Brain microvascular endothelial cell (primary cell): ENCODE data around the gene KRT15.

Experiments
- DNase-seq: peaks from one replicate; pipeline ENCODE4 v3.0.0-alpha.2; 2020
- H3K27ac ChIP-seq: fragments of 250-450 bp; sonication (Bioruptor Pico); 2 replicates; pipeline ENCODE4 v1.5.1; 2020; ENCODE audit warnings: mild to moderate bottlenecking, moderate library complexity
- H3K27me3 ChIP-seq: fragments of 250-450 bp; sonication (Bioruptor Pico); replicated peaks from 2 replicates; pipeline ENCODE4 v1.5.1; 2020; ENCODE audit warnings: mild to moderate bottlenecking
- H3K36me3 ChIP-seq: fragments of 250-450 bp; sonication (Bioruptor Pico); replicated peaks from 2 replicates; pipeline ENCODE4 v1.5.1; 2020; ENCODE audit warnings: mild to moderate bottlenecking
- H3K4me3 ChIP-seq: 2 replicates; pipeline ENCODE4 v1.5.1; 2011; ENCODE audit warnings: low read depth, mild to moderate bottlenecking, control low read depth, low read length, moderate library complexity
- in situ Hi-C: cut with HindIII; loops from 2 replicates; pipeline ENCODE4 v1.10.0; 2017; ENCODE audit warnings: low sequenced_read_pairs, low pct_ligation_motif_present
- TF ChIP-seq, protein P1 (sequence below): IDR thresholded peaks from 2 replicates; pipeline ENCODE4 v1.5.1; 2011; ENCODE audit warnings: low read depth, mild to moderate bottlenecking, moderate library complexity, low read length, control low read depth, inconsistent platforms; ENCODE audit errors: missing control alignments

Gene KRT15

DNA sequence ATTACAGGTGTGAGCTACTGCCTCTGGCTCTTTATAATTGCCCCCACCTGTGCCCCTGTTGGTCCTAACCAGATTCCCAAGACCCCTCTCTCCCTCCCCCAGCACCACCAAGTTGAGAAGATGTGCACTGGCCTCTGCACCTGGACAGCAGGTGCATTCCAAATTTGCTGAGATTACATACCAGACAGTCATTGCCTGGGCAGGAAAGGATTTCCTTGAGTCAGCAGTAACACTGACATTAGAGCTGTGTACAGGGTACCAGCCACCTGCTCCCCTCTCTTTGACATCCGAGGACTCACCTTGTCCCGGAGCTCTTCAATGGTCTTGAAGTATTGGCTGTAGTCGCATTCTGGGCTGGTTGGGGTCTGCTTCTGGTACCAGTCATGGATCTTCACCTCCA lies 659 bp downstream of the KRT15 start:
- Histone ChIP-seq H3K27ac (no peak overlapping the region), H3K4me3 (no peak overlapping the region), H3K36me3 (no peaks in the 10 kb centered on the region), H3K27me3 (no peaks in the 10 kb centered on the region)
- no peak for DNase-seq
- TF ChIP-seq, protein P1, sequence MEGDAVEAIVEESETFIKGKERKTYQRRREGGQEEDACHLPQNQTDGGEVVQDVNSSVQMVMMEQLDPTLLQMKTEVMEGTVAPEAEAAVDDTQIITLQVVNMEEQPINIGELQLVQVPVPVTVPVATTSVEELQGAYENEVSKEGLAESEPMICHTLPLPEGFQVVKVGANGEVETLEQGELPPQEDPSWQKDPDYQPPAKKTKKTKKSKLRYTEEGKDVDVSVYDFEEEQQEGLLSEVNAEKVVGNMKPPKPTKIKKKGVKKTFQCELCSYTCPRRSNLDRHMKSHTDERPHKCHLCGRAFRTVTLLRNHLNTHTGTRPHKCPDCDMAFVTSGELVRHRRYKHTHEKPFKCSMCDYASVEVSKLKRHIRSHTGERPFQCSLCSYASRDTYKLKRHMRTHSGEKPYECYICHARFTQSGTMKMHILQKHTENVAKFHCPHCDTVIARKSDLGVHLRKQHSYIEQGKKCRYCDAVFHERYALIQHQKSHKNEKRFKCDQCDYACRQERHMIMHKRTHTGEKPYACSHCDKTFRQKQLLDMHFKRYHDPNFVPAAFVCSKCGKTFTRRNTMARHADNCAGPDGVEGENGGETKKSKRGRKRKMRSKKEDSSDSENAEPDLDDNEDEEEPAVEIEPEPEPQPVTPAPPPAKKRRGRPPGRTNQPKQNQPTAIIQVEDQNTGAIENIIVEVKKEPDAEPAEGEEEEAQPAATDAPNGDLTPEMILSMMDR: no peak
- in situ Hi-C loops: no loop called here

DNA sequence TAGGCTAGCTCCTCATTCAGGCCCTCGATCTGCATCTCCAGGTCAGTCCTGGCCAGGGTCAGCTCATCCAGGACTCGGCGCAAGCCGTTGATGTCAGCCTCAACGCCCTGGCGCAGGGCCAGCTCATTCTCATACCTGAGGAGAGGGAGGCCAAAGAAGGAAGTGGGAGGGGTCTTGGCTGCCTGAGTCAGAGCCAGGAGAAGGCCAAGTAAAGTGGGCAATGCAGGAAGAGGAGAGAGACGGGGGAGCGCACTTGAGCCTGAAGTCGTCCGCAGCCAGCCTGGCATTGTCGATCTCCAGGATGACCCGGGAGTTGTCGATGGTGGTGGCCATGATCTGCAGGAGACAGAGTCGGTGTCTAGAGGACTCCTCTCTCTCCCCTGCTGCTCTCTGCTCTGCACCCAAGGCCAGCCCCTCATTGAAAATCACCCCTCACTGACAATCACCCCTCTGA lies 1.8 kb downstream of the KRT15 start:
- no peaks in the 10 kb centered on the region for H3K27me3 ChIP-seq
- no peaks in the 10 kb centered on the region for H3K36me3 ChIP-seq
- no peak overlapping the region for H3K4me3 ChIP-seq
- TF ChIP-seq, protein P1: no peak
- in situ Hi-C loops: no loop called here
- no peak overlapping the region for H3K27ac ChIP-seq
- DNase-seq: no peak

DNA sequence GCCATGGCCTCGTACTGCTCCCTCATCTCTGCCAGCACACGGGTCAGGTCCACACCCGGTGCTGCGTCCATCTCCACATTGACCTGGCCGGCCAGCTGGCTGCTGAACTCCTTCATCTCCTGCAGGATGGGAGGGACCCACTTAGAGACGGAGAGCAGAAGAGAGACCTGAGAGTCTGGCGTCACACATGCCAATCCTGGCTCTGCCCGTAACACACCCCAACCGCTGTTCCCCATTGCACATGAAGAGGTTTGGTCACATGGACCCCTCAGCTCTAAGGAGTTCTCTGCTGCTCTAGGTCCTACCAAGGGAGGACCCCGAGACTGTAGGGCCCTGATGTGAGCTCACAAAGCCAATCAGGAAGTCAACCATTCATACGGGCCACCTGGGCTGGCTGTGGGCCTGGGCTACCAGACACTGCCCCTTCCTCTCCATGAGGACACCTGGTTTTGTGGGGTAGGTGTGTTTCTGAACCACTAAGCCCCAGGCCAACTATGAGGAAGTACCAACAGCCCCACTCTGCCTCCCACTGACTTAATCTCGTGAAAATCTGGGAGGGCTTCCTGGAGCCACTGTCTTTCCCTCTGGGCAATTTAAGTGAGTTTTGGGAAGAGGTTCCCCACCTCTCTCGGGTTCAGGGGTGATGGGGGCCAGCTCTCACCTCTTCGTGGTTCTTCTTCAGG lies 2.4 kb downstream of the KRT15 start:
- TF ChIP-seq, protein P1: no peak
- H3K27me3 ChIP-seq: no peaks in the 10 kb centered on the region
- no peak overlapping the region for H3K4me3 ChIP-seq
- in situ Hi-C loops: no loop called here
- no peak for DNase-seq
- H3K36me3 ChIP-seq: no peaks in the 10 kb centered on the region
- H3K27ac ChIP-seq: no peak overlapping the region

DNA sequence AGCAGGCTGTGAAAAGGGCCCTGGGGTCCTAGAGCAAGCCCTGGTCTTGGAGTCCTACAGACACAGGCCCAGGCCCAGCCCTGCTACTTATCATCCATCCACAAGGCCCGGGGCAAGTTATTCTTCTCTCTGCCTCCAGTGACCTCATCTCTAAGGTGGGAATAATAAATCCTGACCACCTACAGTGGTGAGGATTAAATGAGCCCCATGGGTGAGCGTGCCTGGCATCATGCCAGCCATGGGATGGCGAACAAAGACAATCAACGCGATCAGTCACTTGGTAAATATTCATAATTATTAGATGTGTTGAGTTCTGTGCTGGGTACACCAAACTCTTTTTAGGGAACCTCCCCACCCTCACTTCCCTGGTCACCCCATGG lies 5.5 kb downstream of the KRT15 start:
- no peaks in the 10 kb centered on the region for H3K36me3 ChIP-seq
- DNase-seq: no peak
- TF ChIP-seq, protein P1: no peak
- H3K27me3 ChIP-seq: no peaks in the 10 kb centered on the region
- H3K27ac ChIP-seq: no peak overlapping the region
- in situ Hi-C loops: no loop called here
- H3K4me3 ChIP-seq: no peak overlapping the region

DNA sequence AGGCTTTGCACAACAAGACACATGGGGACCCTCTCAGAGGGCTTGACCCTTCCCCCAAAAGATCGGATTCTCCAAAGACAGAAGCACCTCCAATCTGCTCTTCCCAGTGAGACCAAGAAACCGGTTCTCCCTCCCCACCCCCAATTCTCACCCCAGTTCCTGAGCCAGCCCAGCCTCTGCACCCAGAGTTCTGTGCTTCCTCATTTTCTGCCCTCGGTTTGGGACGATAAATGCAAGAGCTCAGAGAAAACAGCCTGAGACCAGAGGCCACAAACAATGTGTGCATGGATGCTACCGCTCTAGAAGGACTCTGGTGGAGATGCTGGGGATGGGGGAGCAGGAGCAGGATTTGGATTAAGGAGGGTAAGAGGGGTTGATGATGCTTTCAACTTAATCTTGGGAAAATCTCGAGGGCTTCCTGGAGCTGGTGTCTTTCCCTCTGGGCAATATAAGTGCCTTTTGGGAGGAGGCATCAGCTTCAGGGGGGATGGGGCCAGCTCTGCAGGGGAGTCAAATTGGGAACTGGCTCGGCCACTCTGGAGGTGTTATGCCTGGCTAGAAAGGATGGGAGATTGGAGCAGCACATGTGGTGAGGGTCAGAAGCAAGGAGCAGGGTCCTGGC lies 6.0 kb downstream of the KRT15 start:
- TF ChIP-seq, protein P1: no peak
- Histone ChIP-seq H3K27me3 (no peaks in the 10 kb centered on the region), H3K36me3 (no peaks in the 10 kb centered on the region), H3K27ac (no peak overlapping the region), H3K4me3 (no peak overlapping the region)
- DNase-seq: no peak
- in situ Hi-C loops: no loop called here

DNA sequence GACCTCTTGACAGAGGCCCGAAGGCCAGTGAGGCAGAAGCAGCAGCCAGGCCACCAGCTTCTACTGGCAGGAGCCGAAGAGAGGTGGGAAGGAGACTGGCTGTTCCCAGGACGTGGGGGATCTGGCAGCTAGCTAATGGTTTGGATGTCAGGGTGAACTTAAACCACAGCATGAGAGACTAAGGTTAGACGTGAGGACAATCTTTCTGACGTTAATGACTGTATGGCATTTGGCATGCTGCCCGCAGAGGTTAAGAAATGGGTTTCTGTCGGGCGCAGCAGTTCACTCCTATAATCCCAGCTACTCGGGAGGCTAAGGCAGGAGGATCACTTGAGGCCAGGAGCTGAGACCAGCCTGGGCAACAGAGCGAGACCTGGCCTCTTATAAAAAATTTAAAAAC lies 7.0 kb downstream of the KRT15 start:
- DNase-seq: no peak

More for the DNA sequence above, 7.0 kb downstream of the KRT15 start:
- TF ChIP-seq, protein P1: no peak
- H3K27ac ChIP-seq: no peak overlapping the region
- H3K4me3 ChIP-seq: no peak overlapping the region
- in situ Hi-C loops: no loop called here
- no peaks in the 10 kb centered on the region for H3K27me3 ChIP-seq
- no peaks in the 10 kb centered on the region for H3K36me3 ChIP-seq
